Measurements from ENCODE around the gene FA2H. TPM values are rescaled to one million over a fixed set of nuclear protein-coding genes. Genes with fewer than 3 reads are reported as not detected.
A peak's percentile ranks its signal among the peaks of the same experiment; 100 is the strongest.

FA2H gene
- total and polyA plus RNA-seq, 10 of the 15 experiments (the other 5 are each of a cell fraction or from before 2014, with no cell fraction given), result 0.05 to 0.73 (median 0.51) TPM; not detected in 3

GRCh38 chr16:74695450-74696422 is 78.9 kb downstream of the FA2H start (continued):
- TF ChIP-seq RELA (IDR thresholded peaks at IDR 0.05; ENCODE audit: borderline replicate concordance, partially characterized antibody) (peak; percentile 62), HDAC2 (IDR thresholded peaks at IDR 0.05) (no peak), MTA3 (IDR thresholded peaks at IDR 0.05; ENCODE audit: borderline replicate concordance, low read length) (no peak), SRF (IDR thresholded peaks at IDR 0.05; ENCODE audit: low read depth in 2 of 2, low read length in 2 of 2) (0 out of 4 replicates have a peak, but pooled peaks of 1 of the 2 experiments have one; percentile 5), SREBF2 (IDR thresholded peaks at IDR 0.05; ENCODE audit: low read length) (no peak), FOXM1 (IDR thresholded peaks at IDR 0.05; ENCODE audit: low read depth, low read length) (no peak), RAD51 (IDR thresholded peaks at IDR 0.05) (peak; percentile 98), HDGF (IDR thresholded peaks at IDR 0.05) (peak; percentile 26; the same call in 1 of the 2 replicates), NFXL1 (IDR thresholded peaks at IDR 0.05; ENCODE audit: borderline replicate concordance) (no peak), NFYA (IDR thresholded peaks at IDR 0.05; ENCODE audit: borderline replicate concordance, low read depth, low read length) (peak; percentile 83), SUZ12 (IDR thresholded peaks at IDR 0.05; ENCODE audit: unreplicated experiment) (no peak), SUPT20H (IDR thresholded peaks at IDR 0.05; ENCODE audit: borderline replicate concordance, control insufficient read depth, low read depth, low read length) (no peak), JUND (IDR thresholded peaks at IDR 0.05; ENCODE audit: low read depth, low read length) (no peak), E2F4 (IDR thresholded peaks at IDR 0.05; ENCODE audit: low read depth, low read length) (no peak), POLR2A (IDR thresholded peaks at IDR 0.05; ENCODE audit: low read depth, low read length) (peak; percentile 59; the same call in 1 of the 2 replicates), TARDBP (IDR thresholded peaks at IDR 0.05; ENCODE audit: borderline replicate concordance) (peak; percentile 61), TCF3 (IDR thresholded peaks at IDR 0.05; ENCODE audit: borderline replicate concordance, insufficient read depth, low read depth, low read length) (no peak), NR2C1 (IDR thresholded peaks at IDR 0.05) (peak; percentile 21; the same call in 1 of the 2 replicates), HDAC6 (IDR thresholded peaks at IDR 0.05; ENCODE audit: unreplicated experiment) (no peak), BMI1 (IDR thresholded peaks at IDR 0.05; ENCODE audit: borderline replicate concordance) (no peak)
- TF ChIP-seq, protein P1, sequence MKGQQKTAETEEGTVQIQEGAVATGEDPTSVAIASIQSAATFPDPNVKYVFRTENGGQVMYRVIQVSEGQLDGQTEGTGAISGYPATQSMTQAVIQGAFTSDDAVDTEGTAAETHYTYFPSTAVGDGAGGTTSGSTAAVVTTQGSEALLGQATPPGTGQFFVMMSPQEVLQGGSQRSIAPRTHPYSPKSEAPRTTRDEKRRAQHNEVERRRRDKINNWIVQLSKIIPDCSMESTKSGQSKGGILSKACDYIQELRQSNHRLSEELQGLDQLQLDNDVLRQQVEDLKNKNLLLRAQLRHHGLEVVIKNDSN (IDR thresholded peaks at IDR 0.05; ENCODE audit: borderline replicate concordance, extremely low read length, insufficient read depth, low read depth, low read length), result peak; percentile 98
- TF ChIP-seq, protein P2, sequence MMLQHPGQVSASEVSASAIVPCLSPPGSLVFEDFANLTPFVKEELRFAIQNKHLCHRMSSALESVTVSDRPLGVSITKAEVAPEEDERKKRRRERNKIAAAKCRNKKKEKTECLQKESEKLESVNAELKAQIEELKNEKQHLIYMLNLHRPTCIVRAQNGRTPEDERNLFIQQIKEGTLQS (IDR thresholded peaks at IDR 0.05; ENCODE audit: borderline replicate concordance, extremely low read depth, low read depth, low read length), result peak; percentile 98
